Stimulated activated naive CD8-positive, alpha-beta T cell treated with anti-CD3 and anti-CD28 coated beads, Interleukin-15, amount 100 ng/mL, for 72 hours (primary cell): ENCODE results near the gene TOX4.

Experiments
- ATAC-seq: fragments of 150-1000 bp; cut with Tn5 transposase; 2 replicates; pipeline ENCODE4 v1.10.0; 2021; ENCODE audit warnings: mild to moderate bottlenecking, moderate library complexity
- DNase-seq, 2 donors: peaks; one replicate each; pipeline ENCODE4 v3.0.0; 2021 to 2022
- H3K27ac Mint-ChIP-seq, 2 donors: one replicate each; pipeline ENCODE4 v1.8.0; 2022; ENCODE audit warnings: mild to moderate bottlenecking in 2 of 2, mixed read lengths in 2 of 2, moderate library complexity in 2 of 2
- H3K27me3 Mint-ChIP-seq: one replicate; pipeline ENCODE4 v1.8.0; 2022; ENCODE audit warnings: mixed read lengths
- H3K4me1 Mint-ChIP-seq: one replicate; pipeline ENCODE4 v1.8.0; 2022; ENCODE audit warnings: mild to moderate bottlenecking, mixed read lengths
- H3K4me3 Mint-ChIP-seq, 2 donors: one replicate each; pipeline ENCODE4 v1.8.0; 2022; ENCODE audit warnings: mild to moderate bottlenecking in 2 of 2, mixed read lengths in 2 of 2, moderate library complexity in 1 of 2
- H3K9me3 Mint-ChIP-seq, 2 donors: one replicate each; pipeline ENCODE4 v1.8.0; 2022; ENCODE audit warnings: mixed read lengths in 2 of 2

TOX4 gene

GRCh38 chr14:21486640-21487087 is 9.7 kb downstream of the TOX4 start:
- no peaks in the 10 kb centered on the region for H3K9me3 Mint-ChIP-seq
- no peak overlapping the region for H3K4me3 Mint-ChIP-seq
- H3K4me1 Mint-ChIP-seq, result no peaks in the 10 kb centered on the region
- no peak overlapping the region for H3K27ac Mint-ChIP-seq
- no peak for DNase-seq
- ATAC-seq, result no peak
- H3K27me3 Mint-ChIP-seq, result no peaks in the 10 kb centered on the region

GRCh38 chr14:21494902-21495762 is 18.1 kb downstream of the TOX4 start:
- Mint-ChIP-seq H3K4me3 (no peak overlapping the region), H3K27me3 (no peaks in the 10 kb centered on the region), H3K9me3 (no peaks in the 10 kb centered on the region), H3K27ac (peak overlapping the region; percentile 83 to 96), H3K4me1 (peaks cover 21% of the 10 kb centered on the region)
- no peak for DNase-seq
- peak; percentile 58 for ATAC-seq

DNA sequence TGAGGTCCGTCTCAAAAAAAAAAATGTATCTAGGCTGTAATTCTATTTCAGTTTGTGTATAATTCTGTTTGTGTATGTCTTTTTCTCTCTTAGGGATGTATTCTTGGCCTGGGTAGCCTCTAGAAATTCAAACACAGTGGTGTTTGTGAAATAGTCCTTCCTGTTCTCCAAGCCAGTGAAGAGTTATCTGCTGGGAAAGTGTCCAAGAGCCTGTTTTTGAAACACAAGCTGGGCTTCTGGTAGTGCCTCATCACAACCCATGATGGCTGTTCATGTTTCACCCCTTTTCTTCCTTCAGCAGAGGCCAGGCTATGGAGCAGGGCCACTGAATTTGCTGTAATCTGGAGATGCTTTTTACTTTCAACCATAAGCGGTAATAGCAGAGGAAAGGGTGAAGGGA is 19.5 kb downstream of the TOX4 start:
- H3K4me3 Mint-ChIP-seq, result no peak overlapping the region

DNA sequence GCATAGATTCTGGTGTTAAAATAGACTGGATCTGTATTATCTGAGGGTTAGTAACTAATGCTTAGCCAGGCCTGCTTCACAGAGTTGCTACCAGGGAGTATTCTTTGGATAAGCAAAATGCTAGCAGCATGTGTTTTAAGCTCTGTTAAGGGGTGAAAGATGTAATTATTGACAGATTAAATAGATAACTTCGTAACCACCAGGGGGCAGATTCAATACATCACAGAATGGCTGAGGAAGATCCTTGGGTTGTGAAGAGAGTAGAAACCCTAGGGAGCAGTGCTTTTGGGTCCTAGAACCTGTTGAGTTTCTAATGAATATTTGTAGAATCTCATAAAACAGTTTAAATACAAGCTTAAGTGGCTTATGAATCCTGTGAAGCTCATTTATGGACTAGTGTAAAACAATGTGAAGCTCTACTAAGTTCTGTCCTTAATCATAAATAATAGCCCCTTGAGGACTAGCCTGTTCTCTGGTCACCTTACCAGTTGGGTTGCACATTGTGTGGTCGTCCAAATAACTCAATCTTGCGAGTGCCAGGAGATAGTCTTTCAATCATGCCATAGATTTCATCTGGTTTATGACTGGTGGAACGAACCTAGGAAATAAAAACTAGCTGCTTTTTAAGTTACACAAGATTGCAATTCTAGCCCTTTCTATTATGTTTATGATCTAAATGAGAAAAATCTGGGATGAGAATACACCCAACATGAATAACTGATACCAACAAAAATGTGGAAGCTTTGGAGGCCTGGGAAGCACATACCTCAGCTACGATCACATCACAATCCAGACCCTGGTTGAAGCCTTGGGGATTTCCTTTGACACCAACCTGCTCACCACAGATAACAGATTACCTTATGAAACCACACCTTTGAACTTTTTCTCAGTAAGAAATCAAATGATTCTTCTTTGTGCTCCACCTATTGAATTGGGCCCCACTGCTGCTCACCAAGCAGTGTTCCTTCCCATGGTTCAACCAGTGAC is 21.8 kb downstream of the TOX4 start:
- ATAC-seq, result peak; percentile 81
- no peaks in the 10 kb centered on the region for H3K9me3 Mint-ChIP-seq

More for the DNA sequence above, 19.5 kb downstream of the TOX4 start:
- Mint-ChIP-seq H3K27me3 (no peaks in the 10 kb centered on the region), H3K27ac (peak overlapping the region in 1 of 2 donors; percentile 38), H3K4me1 (peaks cover 29% of the 10 kb centered on the region), H3K9me3 (no peaks in the 10 kb centered on the region)
- no peak for ATAC-seq
- no peak for DNase-seq

DNA sequence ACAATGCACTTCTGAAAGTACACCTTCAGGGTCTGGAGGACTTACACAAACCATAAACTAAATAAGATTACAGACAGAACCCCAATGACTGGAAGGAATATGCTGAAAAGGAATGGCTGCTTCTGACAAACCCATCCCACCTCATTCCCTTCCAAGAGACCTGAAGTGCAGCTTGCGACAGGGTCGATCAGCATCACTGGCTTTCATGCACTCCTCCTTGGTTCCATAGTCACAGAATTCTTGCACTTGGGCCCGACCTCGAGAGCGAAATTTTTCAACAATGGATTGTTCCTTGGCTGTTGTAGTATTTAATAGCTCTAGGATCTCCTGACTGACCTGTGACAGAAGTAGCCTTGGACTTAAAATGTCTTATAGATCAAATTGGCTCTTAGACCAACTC is 24.6 kb downstream of the TOX4 start:
- Mint-ChIP-seq H3K27me3 (no peaks in the 10 kb centered on the region), H3K9me3 (no peaks in the 10 kb centered on the region), H3K4me3 (no peak overlapping the region), H3K27ac (no peak overlapping the region), H3K4me1 (peaks cover 62% of the 10 kb centered on the region)
- ATAC-seq (no peak), DNase-seq (no peak)

More for the DNA sequence above, 21.8 kb downstream of the TOX4 start:
- H3K4me3 Mint-ChIP-seq, result peak overlapping the region in 1 of 2 donors; percentile 13
- H3K27me3 Mint-ChIP-seq, result no peaks in the 10 kb centered on the region
- peak in 1 of 2 donors; percentile 26 for DNase-seq
- H3K4me1 Mint-ChIP-seq, result peaks cover 42% of the 10 kb centered on the region
- H3K27ac Mint-ChIP-seq, result peak overlapping the region in 1 of 2 donors; percentile 82

GRCh38 chr14:21503376-21503775 is 26.4 kb downstream of the TOX4 start:
- Mint-ChIP-seq H3K27me3 (no peaks in the 10 kb centered on the region), H3K27ac (peak overlapping the region in 1 of 2 donors; percentile 23), H3K4me3 (no peak overlapping the region), H3K4me1 (peaks cover 75% of the 10 kb centered on the region), H3K9me3 (no peaks in the 10 kb centered on the region)
- DNase-seq, result no peak
- ATAC-seq, result no peak

GRCh38 chr14:21505012-21505553 is 28.1 kb downstream of the TOX4 start:
- Mint-ChIP-seq H3K27me3 (no peaks in the 10 kb centered on the region), H3K27ac (peak overlapping the region; percentile 34 to 74), H3K4me1 (peaks cover 76% of the 10 kb centered on the region), H3K9me3 (no peaks in the 10 kb centered on the region), H3K4me3 (peak overlapping the region; percentile 55 to 67)
- ATAC-seq (peak; percentile 79), DNase-seq (no peak)

GRCh38 chr14:21506557-21506956 is 29.6 kb downstream of the TOX4 start:
- no peak overlapping the region for H3K27ac Mint-ChIP-seq
- H3K4me3 Mint-ChIP-seq, result no peak overlapping the region
- DNase-seq (no peak), ATAC-seq (no peak)
- no peaks in the 10 kb centered on the region for H3K27me3 Mint-ChIP-seq
- peaks cover 72% of the 10 kb centered on the region for H3K4me1 Mint-ChIP-seq
- no peaks in the 10 kb centered on the region for H3K9me3 Mint-ChIP-seq

- no peak for DNase-seq
- peak overlapping the region; percentile 51 to 98 for H3K27ac Mint-ChIP-seq
- no peak for ATAC-seq
- no peaks in the 10 kb centered on the region for H3K27me3 Mint-ChIP-seq
- peaks cover 57% of the 10 kb centered on the region for H3K4me1 Mint-ChIP-seq
- no peaks in the 10 kb centered on the region for H3K9me3 Mint-ChIP-seq
- peak overlapping the region; percentile 88 to 92 for H3K4me3 Mint-ChIP-seq
These were observed 32.6 kb downstream of the TOX4 start for GRCh38 chr14:21509432-21510143.

GRCh38 chr14:21510735-21511657 is 34.0 kb downstream of the TOX4 start, which contains the start of gene METTL3:
Gene METTL3 (minus strand): TSS chr14:21511340. CDS start chr14:21511223, 117 bp downstream.
- DNase-seq, result peak; percentile 88 to 94
- Mint-ChIP-seq H3K4me3 (peak within 1 kb of the TSS; percentile 88 to 92), H3K4me1 (peaks cover 43% of the 10 kb centered on the region), H3K9me3 (no peaks in the 10 kb centered on the region), H3K27ac (peak within 1 kb of the TSS; percentile 98), H3K27me3 (no peaks in the 10 kb centered on the region)
- peak; percentile 100 for ATAC-seq

DNA sequence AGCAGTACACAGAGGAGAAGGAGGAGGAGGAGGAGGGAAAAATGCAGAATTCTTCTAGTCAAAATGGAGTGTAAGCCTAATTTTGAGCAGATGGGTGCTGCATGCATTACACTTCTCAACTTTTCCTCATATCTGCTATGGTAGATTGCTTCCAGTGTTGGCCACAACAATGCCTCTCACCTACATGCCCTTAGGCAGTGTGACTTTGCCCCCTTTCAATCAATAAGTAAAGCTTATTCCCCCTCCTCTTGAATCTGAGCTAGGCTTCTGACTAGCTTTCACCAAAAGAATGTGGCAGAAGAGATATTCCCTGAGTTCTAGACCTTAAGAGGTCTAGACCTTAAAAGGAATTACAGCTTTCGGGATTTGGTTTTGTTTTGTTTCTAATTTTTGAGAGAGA is 37.3 kb downstream of the TOX4 start:
- Mint-ChIP-seq H3K27me3 (no peaks in the 10 kb centered on the region), H3K9me3 (no peaks in the 10 kb centered on the region), H3K4me3 (no peak overlapping the region), H3K4me1 (peaks cover 17% of the 10 kb centered on the region), H3K27ac (no peak overlapping the region)
- no peak for ATAC-seq
- DNase-seq, result no peak

DNA sequence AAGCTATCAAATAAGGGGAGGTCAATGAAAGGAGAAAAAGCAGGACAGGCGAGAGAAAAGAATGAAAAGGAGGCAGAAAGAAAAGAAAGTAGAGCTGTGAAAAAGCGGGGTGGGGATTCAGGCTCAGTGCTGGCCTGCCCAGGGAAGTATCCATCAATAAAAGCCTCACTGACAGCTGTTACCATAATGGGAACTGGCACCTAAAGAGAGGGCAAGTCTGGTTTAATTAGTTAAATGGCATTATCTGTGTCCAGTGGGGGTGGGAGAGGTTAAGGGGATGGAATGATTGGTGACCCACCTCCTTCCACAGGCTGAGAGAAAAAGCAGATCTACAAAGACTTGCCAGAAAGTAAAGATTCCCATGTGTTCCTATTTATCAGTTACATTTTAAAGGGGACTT is 41.7 kb downstream of the TOX4 start:
- no peak for ATAC-seq
- no peak for DNase-seq
- Mint-ChIP-seq H3K9me3 (no peaks in the 10 kb centered on the region), H3K27me3 (no peaks in the 10 kb centered on the region), H3K4me1 (peaks cover 11% of the 10 kb centered on the region), H3K27ac (no peak overlapping the region), H3K4me3 (no peak overlapping the region)

DNA sequence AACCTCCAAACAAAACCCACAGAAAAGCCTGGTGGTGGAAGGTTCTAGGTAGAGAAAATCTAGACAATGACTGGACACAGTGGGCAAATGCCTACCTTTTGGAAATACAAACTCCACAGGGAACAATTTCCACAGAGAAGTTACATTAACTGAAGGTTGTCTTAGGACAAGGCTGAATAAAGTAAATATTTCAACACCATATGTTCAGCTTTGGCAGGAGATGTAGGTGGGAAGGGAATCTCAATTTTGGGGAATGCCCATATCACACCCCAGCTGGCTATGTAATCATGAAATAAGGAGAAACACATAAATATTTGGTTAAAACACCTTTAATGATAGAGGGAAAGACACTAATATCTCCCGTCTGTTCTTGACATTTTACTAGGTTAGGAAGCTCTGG is 43.8 kb downstream of the TOX4 start:
- no peak overlapping the region for H3K4me3 Mint-ChIP-seq
- H3K4me1 Mint-ChIP-seq, result peaks cover 25% of the 10 kb centered on the region
- H3K27me3 Mint-ChIP-seq, result no peaks in the 10 kb centered on the region

DNA sequence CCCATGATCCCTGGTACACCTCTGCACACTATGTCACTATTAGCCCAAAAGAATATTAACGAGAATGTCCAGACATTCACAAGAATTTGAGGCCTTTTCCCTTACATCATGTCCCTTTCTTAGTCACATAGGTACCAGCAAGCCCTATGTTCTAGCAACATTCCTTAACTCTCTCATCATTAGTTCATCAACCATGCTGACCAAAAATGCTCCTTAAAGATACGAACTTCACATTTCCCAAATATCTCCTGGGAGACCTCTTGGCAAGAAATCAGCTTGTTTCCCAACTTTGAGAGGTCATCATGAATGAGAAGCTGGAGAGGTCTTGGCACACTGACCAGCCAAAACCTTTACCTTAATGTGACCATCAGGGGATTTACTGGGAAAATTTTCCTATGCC is 44.5 kb downstream of the TOX4 start:
- DNase-seq (no peak), ATAC-seq (no peak)
- peaks cover 25% of the 10 kb centered on the region for H3K4me1 Mint-ChIP-seq
- no peaks in the 10 kb centered on the region for H3K9me3 Mint-ChIP-seq
- H3K4me3 Mint-ChIP-seq, result no peak overlapping the region
- no peak overlapping the region for H3K27ac Mint-ChIP-seq
- H3K27me3 Mint-ChIP-seq, result no peaks in the 10 kb centered on the region

More for the DNA sequence above, 43.8 kb downstream of the TOX4 start:
- DNase-seq (no peak), ATAC-seq (no peak)
- Mint-ChIP-seq H3K9me3 (no peaks in the 10 kb centered on the region), H3K27ac (no peak overlapping the region)
